Measurements from ENCODE around the gene TAGLN3.

DNA sequence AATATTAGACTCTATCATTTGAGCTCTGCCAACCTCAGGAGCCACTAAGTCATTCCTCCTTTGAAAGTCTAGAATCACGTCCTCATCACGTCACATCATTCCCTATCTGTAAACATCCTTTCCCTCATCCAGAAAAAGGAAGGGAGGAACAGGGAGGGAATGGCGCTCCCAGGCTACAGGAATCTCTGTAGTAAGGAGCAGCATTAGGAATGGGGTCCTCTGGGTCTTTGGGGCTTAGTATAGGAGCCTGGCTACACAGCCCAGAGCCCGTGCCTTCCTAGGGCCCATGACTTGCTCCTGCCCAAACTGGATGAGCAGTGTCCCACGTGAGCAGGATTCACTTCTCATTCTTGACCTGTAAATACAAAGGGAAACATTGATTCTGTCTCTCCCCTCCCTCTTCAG lies 1.6 kb downstream of the TAGLN3 start:
- TF ChIP-seq, protein P1, sequence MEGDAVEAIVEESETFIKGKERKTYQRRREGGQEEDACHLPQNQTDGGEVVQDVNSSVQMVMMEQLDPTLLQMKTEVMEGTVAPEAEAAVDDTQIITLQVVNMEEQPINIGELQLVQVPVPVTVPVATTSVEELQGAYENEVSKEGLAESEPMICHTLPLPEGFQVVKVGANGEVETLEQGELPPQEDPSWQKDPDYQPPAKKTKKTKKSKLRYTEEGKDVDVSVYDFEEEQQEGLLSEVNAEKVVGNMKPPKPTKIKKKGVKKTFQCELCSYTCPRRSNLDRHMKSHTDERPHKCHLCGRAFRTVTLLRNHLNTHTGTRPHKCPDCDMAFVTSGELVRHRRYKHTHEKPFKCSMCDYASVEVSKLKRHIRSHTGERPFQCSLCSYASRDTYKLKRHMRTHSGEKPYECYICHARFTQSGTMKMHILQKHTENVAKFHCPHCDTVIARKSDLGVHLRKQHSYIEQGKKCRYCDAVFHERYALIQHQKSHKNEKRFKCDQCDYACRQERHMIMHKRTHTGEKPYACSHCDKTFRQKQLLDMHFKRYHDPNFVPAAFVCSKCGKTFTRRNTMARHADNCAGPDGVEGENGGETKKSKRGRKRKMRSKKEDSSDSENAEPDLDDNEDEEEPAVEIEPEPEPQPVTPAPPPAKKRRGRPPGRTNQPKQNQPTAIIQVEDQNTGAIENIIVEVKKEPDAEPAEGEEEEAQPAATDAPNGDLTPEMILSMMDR (conservative IDR thresholded peaks at IDR 0.05): no peak
- no peak for TF ChIP-seq EZH2 (IDR thresholded peaks at IDR 0.05; ENCODE audit: low read depth)

All from PC-9 (cell line).